ENCODE measurements around the gene CAMK2N1.

DNA sequence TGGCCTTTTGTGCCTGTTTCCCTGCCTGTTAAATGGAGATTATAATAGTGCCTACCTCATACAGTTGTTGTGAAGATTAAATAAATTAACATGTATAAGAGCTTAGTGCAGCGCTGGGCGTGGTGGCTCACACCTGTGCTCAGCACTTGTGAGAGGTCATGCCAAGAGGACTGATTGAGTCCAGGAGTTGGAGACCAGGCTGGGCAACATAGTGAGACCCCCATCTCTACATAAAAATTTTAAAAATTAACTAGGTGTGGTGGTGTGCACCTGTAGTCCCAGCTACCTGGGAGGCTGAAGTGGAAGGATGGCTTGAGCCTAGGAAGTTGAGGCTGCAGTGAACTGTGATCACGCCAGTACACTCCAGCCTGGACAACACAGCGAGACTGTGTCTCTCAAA is 12.1 kb downstream of the CAMK2N1 start:
- no peak for TF ChIP-seq POLR2A (IDR thresholded peaks at IDR 0.05)
- TF ChIP-seq POLR2AphosphoS5 (IDR thresholded peaks at IDR 0.05) = no peak
- TF ChIP-seq, protein P1, sequence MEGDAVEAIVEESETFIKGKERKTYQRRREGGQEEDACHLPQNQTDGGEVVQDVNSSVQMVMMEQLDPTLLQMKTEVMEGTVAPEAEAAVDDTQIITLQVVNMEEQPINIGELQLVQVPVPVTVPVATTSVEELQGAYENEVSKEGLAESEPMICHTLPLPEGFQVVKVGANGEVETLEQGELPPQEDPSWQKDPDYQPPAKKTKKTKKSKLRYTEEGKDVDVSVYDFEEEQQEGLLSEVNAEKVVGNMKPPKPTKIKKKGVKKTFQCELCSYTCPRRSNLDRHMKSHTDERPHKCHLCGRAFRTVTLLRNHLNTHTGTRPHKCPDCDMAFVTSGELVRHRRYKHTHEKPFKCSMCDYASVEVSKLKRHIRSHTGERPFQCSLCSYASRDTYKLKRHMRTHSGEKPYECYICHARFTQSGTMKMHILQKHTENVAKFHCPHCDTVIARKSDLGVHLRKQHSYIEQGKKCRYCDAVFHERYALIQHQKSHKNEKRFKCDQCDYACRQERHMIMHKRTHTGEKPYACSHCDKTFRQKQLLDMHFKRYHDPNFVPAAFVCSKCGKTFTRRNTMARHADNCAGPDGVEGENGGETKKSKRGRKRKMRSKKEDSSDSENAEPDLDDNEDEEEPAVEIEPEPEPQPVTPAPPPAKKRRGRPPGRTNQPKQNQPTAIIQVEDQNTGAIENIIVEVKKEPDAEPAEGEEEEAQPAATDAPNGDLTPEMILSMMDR (IDR thresholded peaks at IDR 0.05 in 8 of 11, conservative IDR thresholded peaks at IDR 0.05 in 3 of 11) = no peak
